T-helper 9 cell (primary cell): ENCODE measurements around the gene CALML5.

Source experiments
- DNase-seq: peaks from one replicate; pipeline ENCODE4 v3.0.0-alpha.2; 2020

The CALML5 gene

GRCh38 chr10:5461914-5462840, 37.2 kb downstream of the CALML5 start:
- no peak for DNase-seq

GRCh38 chr10:5461203-5461588, 38.2 kb downstream of the CALML5 start:
- no peak for DNase-seq

GRCh38 chr10:5460468-5461202, 38.7 kb downstream of the CALML5 start:
- DNase-seq, result no peak

GRCh38 chr10:5458949-5459747, 40.2 kb downstream of the CALML5 start:
- no peak for DNase-seq

- DNase-seq, result no peak
Observed at GRCh38 chr10:5458425-5458824, 40.9 kb downstream of the CALML5 start.

GRCh38 chr10:5457741-5458140, 41.6 kb downstream of the CALML5 start:
- DNase-seq, result no peak

GRCh38 chr10:5456563-5456962, 42.8 kb downstream of the CALML5 start:
- no peak for DNase-seq

- no peak for DNase-seq
Observed at GRCh38 chr10:5453749-5454489, 45.5 kb downstream of the CALML5 start.

GRCh38 chr10:5450605-5451384, 48.6 kb downstream of the CALML5 start:
- no peak for DNase-seq

GRCh38 chr10:5449823-5450222, 49.5 kb downstream of the CALML5 start:
- no peak for DNase-seq

- DNase-seq, result no peak
Observed at GRCh38 chr10:5449227-5449626, 50.1 kb downstream of the CALML5 start.
